Erythroblast (primary cell): ENCODE data around the gene SFXN1.

Source experiments
- DNase-seq, 2 experiments: peaks; one replicate each; lab custom pipeline; 2025; lab: John Stamatoyannopoulos, UW
- GATA1 ChIP-seq: IDR thresholded peaks from 2 replicates; pipeline ENCODE4 v1.6.1; 2011; ENCODE audit warnings: low read depth, mild to moderate bottlenecking, control low read depth, low read length, moderate library complexity
- POLR2A ChIP-seq: IDR thresholded peaks from 2 replicates; pipeline ENCODE4 v1.6.1; 2011; ENCODE audit warnings: mild to moderate bottlenecking, low read length

SFXN1 gene

DNA sequence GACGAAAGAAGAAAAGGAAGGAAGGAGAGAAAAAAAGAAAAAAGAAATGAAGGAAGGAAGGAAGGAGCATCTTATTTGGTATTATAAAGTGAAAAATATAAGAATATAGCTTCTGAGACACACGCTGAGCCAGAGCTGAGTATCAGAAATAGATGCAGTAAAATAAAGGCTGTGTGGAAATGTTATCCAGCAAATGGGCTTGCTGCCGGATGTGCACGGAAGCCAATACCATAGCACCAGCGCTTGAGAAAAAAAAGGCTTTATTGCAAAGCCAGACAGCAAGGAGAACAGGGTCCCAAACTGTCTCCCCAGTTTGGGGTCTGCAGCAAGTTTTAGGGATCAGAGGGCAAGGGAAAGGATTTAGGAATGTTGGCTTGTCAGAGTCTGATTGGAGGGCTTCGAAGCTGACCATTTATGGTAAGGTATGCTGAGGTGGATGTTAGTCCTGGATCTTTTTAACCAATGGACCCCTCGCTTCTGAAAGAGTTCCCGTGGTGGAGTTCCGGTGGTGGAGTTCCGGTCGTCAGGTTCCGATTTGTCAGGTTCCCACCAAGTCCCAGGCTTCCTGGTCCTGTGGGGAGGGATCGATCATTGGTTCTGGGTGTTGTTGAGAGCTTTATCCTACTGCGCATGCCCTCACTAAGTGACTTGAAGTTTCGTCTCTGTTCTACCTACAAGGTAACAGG, 70.4 kb downstream of the SFXN1 start:
- no peak for DNase-seq
- TF ChIP-seq GATA1 = no peak
- no peak for TF ChIP-seq POLR2A

DNA sequence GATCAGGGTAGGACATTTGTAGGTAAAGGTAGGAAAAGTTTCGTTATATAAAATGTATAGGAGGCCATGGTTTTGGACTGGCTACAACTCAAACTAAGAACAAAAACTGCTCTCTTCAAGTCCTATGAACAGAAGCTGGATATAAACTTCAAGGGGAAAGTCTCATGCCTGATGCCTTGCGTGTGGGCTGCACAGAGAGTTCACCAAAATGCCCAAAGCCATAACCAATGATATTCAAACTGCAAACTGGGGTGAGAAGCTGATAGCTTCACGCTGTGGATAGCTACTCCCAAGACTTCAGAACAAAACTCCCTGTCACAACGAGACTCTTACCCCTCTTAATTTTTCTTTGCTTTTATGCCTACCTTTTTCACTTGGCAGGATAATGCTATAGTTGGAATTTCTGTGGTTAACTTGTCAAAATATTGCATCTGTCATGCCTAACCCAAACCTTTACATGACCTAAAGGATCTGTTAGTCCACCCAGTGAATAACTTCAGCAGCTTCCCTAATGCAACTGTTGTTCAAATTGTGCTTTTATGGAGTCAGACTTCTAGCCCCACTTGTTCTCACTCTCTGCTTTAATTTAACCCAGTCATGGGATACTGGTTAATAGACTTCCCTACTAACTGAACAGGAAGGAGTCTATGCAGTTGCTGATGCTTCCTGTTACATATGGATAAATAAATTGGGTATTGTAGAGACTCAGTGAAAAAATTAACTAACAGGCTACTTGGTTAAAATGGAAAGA, 71.9 kb downstream of the SFXN1 start:
- no peak for DNase-seq
- TF ChIP-seq POLR2A (no peak), GATA1 (no peak)

DNA sequence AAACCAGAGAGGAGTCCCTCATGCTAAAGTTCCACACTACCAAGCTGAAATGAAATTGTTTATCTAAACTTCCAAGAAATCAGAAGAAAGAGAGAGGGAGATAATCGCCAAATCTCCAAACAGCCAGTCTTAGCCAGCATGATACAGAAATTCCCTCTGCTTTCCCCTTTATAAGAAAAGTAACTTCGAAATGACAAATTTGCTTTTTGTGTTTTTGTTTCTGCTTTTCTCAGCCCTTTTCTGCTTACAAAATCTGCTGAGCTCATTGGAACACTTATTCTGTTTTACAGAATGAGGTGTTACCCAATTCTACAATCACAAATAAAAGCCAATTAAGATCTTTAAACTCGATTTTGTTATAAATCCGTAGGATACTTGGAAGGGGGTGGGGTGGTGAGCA, 72.9 kb downstream of the SFXN1 start:
- DNase-seq = no peak
- no peak for TF ChIP-seq GATA1
- no peak for TF ChIP-seq POLR2A

DNA sequence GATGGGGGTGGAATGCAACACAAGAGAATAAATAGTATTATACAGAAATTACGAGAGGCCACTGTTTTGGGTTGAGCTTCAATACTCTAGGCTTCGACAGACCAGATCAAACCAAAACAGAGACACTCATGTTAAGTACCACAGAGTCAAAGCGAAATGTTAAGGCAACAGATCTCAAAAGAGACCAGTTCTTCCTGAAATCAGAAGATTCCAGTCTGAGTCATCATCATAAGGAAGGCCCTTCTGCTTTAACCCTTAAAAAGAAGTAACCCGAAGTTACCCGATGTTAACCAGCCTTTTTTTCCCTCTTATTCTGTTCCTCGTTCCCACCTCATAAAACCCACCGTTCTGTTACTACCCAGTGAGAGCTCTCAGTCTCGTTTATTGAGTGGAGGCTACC, 75.9 kb downstream of the SFXN1 start:
- TF ChIP-seq GATA1 = no peak
- no peak for TF ChIP-seq POLR2A
- no peak for DNase-seq

DNA sequence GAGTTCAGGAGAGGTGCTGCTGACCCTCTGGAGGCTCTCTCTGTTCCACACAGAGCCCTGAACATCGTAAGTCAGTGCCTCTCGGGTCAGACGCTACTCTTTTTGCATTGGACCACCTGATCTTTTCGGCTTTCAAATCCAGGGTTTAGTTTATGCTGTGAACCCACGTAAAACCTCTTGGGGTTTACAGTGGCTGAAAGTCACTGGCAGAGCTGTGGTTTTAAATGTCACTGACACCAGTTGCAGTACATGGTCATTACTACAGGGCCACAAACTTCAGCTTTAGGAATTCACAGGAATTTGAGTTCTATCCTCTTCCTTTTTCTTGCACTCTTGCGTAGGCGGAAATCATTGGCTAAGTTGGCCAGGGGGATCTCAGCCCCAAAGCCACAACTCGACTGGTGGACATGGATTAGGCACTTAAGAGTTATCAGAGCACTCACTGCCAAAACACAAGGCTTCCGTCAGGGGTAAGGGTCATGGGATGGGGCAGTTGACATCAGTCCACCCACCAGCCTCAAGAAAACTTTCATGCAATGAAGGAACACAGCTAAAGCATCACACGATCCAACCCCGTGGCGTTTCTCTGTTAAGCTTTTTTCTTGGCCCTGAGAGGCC, 76.9 kb downstream of the SFXN1 start:
- no peak for DNase-seq
- TF ChIP-seq GATA1 (no peak), POLR2A (no peak)

DNA sequence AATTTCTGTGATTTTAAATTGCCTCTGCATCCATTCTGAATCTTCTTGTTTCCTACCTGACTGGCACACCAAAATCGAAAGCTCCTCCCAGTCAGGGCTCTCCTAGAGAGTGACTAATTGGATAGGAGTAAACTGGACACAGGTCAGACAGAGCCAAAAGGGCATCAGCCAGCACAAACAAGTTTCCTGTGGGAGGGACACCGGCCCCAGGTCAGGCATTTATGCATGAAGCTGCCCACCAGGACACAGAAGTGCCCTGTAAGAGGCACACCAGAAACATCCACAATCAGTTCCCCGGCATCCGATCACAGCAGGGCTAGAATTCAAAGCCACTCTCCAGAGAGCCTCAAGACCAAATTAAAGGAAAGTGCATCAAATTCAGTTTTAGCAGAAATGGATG, 78.4 kb downstream of the SFXN1 start:
- TF ChIP-seq GATA1 (no peak), POLR2A (no peak)
- DNase-seq = no peak

DNA sequence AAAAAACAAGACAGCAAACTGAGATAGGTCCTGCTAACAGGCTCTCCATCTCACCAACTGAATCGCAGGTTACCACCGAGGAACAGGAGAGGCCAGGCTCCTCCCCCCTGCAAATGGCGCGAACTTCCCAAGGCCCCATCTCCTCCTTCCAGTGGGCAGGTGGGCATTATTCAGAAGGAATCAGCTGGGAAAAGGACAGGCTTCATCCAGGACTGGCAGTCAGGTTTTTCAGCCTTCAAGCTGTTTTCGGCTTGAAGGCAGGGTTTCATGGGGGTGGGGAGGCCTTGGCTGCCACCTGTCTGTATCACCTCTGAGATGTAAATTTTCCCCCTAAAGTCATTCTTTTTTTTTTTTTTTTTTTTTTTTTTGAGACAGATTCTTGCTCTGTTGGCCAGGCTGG, 79.4 kb downstream of the SFXN1 start:
- DNase-seq = no peak
- TF ChIP-seq POLR2A = no peak

DNA sequence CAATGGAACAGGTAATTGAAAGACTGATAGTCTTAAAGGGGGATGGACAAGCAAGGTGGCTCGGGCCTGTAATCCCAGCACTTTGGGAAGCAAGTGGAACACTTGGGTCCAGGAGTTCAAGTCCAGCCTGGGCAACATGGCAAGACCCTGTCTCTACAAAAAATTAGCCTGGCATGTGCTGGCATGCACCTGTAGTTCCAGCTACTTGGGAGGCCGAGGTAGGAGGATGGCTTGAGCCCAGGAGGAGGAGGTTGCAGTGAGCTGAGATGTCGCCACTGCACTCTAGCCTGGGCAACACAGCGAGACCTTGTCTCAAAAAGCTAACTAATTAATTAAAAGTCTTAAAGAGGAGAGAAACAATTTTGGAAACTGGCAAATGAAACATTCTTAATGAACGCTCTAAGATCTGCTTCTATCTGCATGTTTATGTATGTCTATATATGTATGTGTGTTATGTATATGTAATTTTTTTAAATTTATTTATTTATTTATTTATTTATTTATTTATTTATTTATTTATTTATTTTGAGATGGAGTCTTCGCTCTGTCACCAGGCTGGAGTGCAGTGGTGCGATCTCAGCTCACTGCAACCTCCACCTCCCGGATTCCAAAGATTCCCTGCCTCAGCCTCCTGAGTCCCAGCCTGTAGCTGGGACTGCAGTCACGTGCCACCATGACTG, 80.6 kb downstream of the SFXN1 start:
- DNase-seq = no peak
- no peak for TF ChIP-seq POLR2A
- TF ChIP-seq GATA1 = no peak

DNA sequence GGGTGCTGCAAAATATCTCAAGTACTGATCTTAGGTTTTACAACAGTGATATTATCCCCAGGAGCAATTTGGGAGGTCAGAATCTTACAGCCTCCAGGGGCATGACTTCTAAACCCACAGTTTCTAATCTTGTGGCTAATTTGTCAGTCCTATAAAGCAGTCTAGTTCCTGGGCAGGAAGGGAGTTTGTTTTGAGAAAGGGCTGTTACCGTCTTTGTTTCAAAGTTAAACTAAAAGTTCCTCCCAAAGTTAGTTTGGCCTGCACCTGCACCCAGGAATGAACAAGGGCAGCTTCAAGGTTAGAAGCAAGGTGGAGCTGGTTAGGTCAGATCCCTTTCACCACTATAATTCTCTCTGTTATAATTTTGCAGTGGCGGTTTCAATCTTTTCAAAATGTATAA, 81.7 kb downstream of the SFXN1 start:
- DNase-seq = peak in 1 of 2 experiments; percentile 13
- TF ChIP-seq GATA1 (no peak), POLR2A (no peak)

DNA sequence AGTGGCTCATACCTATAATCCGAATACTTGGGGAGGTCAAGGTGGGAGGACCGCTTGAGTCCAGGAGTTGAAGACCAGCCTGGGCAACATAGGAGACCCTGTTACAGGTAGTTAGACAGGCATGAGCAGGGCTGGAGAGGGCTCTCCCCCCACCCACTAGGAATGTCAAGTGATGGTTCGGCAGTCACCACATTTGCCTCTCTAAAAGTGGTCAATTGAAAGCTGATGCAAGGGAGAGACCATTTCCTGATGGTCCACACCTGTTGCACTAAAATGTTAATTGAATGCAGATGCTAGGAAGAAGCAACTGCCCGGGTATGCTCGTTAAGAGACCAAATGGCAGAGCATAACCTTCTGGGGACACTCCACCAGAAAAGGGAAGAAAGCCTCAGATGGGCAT, 82.7 kb downstream of the SFXN1 start:
- no peak for DNase-seq
- no peak for TF ChIP-seq POLR2A
- no peak for TF ChIP-seq GATA1

DNA sequence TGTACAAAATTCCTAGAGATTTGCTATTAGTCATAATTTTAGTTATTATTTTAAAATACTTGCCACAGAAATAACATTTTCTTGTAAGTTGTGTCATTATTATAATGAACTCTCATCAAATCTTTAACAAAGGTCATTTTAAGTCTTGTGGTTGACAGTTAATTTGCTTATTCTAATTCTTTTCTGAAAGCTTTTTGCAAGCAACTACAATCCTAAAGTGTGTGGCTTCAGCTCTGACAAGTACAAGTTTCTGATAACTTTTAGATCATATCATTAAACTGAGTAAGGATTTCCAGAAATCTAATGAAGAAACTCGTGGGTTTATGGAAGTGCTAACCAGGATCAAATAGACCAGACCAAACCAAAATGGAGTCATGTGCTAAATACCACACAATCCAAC, 86.4 kb downstream of the SFXN1 start:
- TF ChIP-seq GATA1 (no peak), POLR2A (no peak)
- DNase-seq = no peak

DNA sequence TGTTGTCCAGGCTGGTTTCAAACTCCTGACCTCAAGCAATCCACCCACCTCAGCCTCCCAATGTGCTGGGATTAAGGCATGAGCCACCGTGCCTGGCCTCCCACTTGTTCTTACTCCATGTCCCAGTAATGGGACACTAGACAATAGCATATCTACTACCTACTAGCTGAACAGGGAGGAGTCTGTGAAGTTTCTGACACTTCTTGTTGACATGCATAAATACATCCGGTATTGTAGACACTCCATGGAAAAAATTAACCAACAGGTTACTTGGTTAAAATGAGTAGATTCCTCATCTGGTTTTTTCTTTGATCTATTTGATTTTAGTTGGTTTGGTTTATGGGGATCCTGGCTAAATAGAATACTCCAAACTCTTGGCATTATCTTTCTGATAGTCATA, 88.3 kb downstream of the SFXN1 start:
- TF ChIP-seq POLR2A = no peak
- no peak for TF ChIP-seq GATA1
- DNase-seq = no peak

DNA sequence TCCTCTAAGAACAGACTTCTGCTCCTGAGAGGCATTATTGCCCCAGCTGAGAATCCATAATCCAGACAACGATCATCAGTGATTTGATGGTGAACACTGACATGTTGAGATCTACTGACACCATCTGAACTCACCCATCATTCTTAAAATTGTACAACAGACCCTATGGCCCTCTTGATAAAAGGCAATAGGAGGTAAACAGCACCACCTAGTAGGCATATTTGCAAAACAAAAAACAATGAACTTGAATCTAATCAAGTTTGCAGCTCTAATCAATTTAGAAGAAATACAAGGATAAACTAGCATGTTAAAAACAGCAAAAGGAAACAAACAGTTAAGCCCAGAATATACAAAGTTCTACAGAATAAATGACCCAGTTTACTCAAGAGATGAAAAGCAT, 89.6 kb downstream of the SFXN1 start:
- TF ChIP-seq GATA1 (no peak), POLR2A (no peak)
- DNase-seq = peak; percentile 18 to 20

DNA sequence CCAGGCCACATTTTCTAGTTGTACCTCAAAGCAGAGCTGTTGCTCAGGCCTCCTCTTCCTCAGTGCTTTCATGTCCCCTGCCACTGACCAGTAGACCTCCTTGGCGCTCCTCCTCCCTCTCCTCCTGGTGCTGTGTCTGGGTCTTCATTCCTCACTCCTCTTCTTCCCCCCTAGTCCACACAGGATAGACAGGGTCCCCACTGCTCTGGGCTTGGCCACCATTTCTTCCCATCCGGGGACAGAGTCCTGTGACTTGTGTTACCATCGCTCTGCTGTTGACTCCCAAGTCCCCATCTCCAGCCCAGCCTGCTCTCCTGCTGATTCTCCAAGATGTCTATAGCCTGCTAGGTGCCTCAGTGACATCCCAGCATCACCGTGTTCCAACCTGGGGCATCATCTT, 91.3 kb downstream of the SFXN1 start:
- no peak for TF ChIP-seq POLR2A
- TF ChIP-seq GATA1 = no peak
- no peak for DNase-seq
